H9 (cell line): ENCODE data around the gene UBE2J1. TPM values are rescaled to one million over a fixed set of nuclear protein-coding genes. Genes with fewer than 3 reads are reported as not detected.

Source experiments
- DNase-seq: peaks from one replicate; pipeline ENCODE4 v3.0.0-alpha.2; 2017
- H2AFZ ChIP-seq: one replicate; pipeline ENCODE4 v1.6.1; 2013; ENCODE audit warnings: mild to moderate bottlenecking, low read length, control low read depth, moderate library complexity
- H2AK5ac ChIP-seq: 2 replicates; pipeline ENCODE4 v1.6.1; 2013; ENCODE audit warnings: low read length, control low read depth, mixed read lengths; ENCODE audit not compliant: insufficient read length
- H2BK120ac ChIP-seq: one replicate; pipeline ENCODE4 v1.6.1; 2013; ENCODE audit warnings: low read depth, mild to moderate bottlenecking, low read length, control low read depth, inconsistent platforms; ENCODE audit not compliant: poor library complexity, severe bottlenecking
- H2BK12ac ChIP-seq: 2 replicates; pipeline ENCODE4 v1.6.1; 2013; ENCODE audit warnings: low read length, control low read depth, mixed read lengths, low read depth; ENCODE audit not compliant: insufficient read length
- H2BK15ac ChIP-seq: 2 replicates; pipeline ENCODE4 v1.6.1; 2013; ENCODE audit warnings: low read depth, low read length, control low read depth
- H2BK20ac ChIP-seq: one replicate; pipeline ENCODE4 v1.6.1; 2013; ENCODE audit warnings: low read depth, mild to moderate bottlenecking, low read length, control low read depth, inconsistent platforms; ENCODE audit not compliant: poor library complexity, severe bottlenecking
- H2BK5ac ChIP-seq: 2 replicates; pipeline ENCODE4 v1.6.1; 2013; ENCODE audit warnings: low read length, control low read depth, mixed read lengths; ENCODE audit not compliant: insufficient read length
- H3K14ac ChIP-seq: 2 replicates; pipeline ENCODE4 v1.6.1; 2013; ENCODE audit warnings: low read length, control low read depth; ENCODE audit not compliant: insufficient read depth
- H3K18ac ChIP-seq: 2 replicates; pipeline ENCODE4 v1.6.1; 2013; ENCODE audit warnings: low read depth, mild to moderate bottlenecking, mixed read lengths, low read length, control low read depth; ENCODE audit not compliant: insufficient read length
- H3K23ac ChIP-seq: 2 replicates; pipeline ENCODE4 v1.6.1; 2013; ENCODE audit warnings: low read length, control low read depth, mixed read lengths, low read depth; ENCODE audit not compliant: insufficient read length
- H3K23me2 ChIP-seq: 2 replicates; pipeline ENCODE4 v1.6.1; 2013; ENCODE audit warnings: low read depth, mild to moderate bottlenecking, mixed read lengths, low read length, control low read depth; ENCODE audit not compliant: insufficient read length, poor library complexity, severe bottlenecking
- H3K27ac ChIP-seq: 2 replicates; pipeline ENCODE4 v1.5.1; 2013; ENCODE audit warnings: low read length, control low read depth, mixed read lengths, low read depth; ENCODE audit not compliant: insufficient read length
- H3K27me3 ChIP-seq: 2 replicates; pipeline ENCODE4 v1.6.1; 2013; ENCODE audit warnings: low read length, control low read depth, inconsistent platforms; ENCODE audit not compliant: insufficient read depth
- H3K4ac ChIP-seq: 2 replicates; pipeline ENCODE4 v1.6.1; 2013; ENCODE audit warnings: low read depth, mild to moderate bottlenecking, control low read depth, inconsistent platforms, low read length, moderate library complexity
- H3K4me1 ChIP-seq: 2 replicates; pipeline ENCODE4 v1.6.1; 2013; ENCODE audit warnings: low read length, control low read depth, inconsistent platforms; ENCODE audit not compliant: insufficient read depth
- H3K4me2 ChIP-seq: 2 replicates; pipeline ENCODE4 v1.6.1; 2013; ENCODE audit warnings: low read length, control low read depth, mixed read lengths; ENCODE audit not compliant: insufficient read length, insufficient read depth
- H3K56ac ChIP-seq: 2 replicates; pipeline ENCODE4 v1.6.1; 2013; ENCODE audit warnings: low read depth, mild to moderate bottlenecking, mixed read lengths, low read length, control low read depth; ENCODE audit not compliant: insufficient read length
- H3K79me1 ChIP-seq: 2 replicates; pipeline ENCODE4 v1.6.1; 2013; ENCODE audit warnings: low read depth, mild to moderate bottlenecking, moderate library complexity, low read length, control low read depth, inconsistent platforms; ENCODE audit not compliant: insufficient read depth, poor library complexity, severe bottlenecking
- H3K79me2 ChIP-seq: 2 replicates; pipeline ENCODE4 v1.6.1; 2013; ENCODE audit warnings: low read length, control low read depth, inconsistent platforms; ENCODE audit not compliant: insufficient read depth
- H3K9ac ChIP-seq: 2 replicates; pipeline ENCODE4 v1.6.1; 2013; ENCODE audit warnings: low read length, control low read depth, mixed read lengths; ENCODE audit not compliant: insufficient read length; ENCODE audit errors: extremely low read depth
- H3K9me3 ChIP-seq: one replicate; pipeline ENCODE4 v1.6.1; 2013; ENCODE audit warnings: low read depth, low read length, inconsistent platforms; ENCODE audit not compliant: control insufficient read depth
- H3T11ph ChIP-seq: one replicate; pipeline ENCODE4 v1.6.1; 2013; ENCODE audit warnings: mild to moderate bottlenecking, low read length, control low read depth, inconsistent platforms
- H4K20me1 ChIP-seq: one replicate; pipeline ENCODE4 v1.6.1; 2013; ENCODE audit not compliant: control insufficient read depth, insufficient read length, insufficient read depth
- H4K5ac ChIP-seq: 2 replicates; pipeline ENCODE4 v1.6.1; 2013; ENCODE audit warnings: low read depth, mild to moderate bottlenecking, mixed read lengths, low read length, control low read depth; ENCODE audit not compliant: insufficient read length
- H4K8ac ChIP-seq: replicated peaks from 2 replicates; pipeline ENCODE4 v1.6.1; 2013; ENCODE audit warnings: low read length, control low read depth, mixed read lengths, low read depth; ENCODE audit not compliant: insufficient read length
- H4K91ac ChIP-seq: 2 replicates; pipeline ENCODE4 v1.6.1; 2013; ENCODE audit warnings: low read depth, mild to moderate bottlenecking, moderate library complexity, mixed read lengths, low read length, control low read depth; ENCODE audit not compliant: insufficient read length
- H3K27ac Mint-ChIP-seq, 3 experiments: 2 replicates in 2 of 3; 3 replicates in 1 of 3; pipeline ENCODE4 v1.8.0; 2020 to 2021; ENCODE audit warnings: mixed read lengths in 3 of 3, mild to moderate bottlenecking in 1 of 3, moderate library complexity in 1 of 3
- H3K27me3 Mint-ChIP-seq: 2 replicates; pipeline ENCODE4 v1.8.0; 2021; ENCODE audit warnings: low read depth, mild to moderate bottlenecking, moderate library complexity, mixed read lengths
- H3K36me3 Mint-ChIP-seq, 3 experiments: 2 replicates in 2 of 3; 3 replicates in 1 of 3; pipeline ENCODE4 v1.8.0; 2020 to 2021; ENCODE audit warnings: low read depth in 3 of 3, mixed read lengths in 3 of 3; ENCODE audit not compliant: insufficient read depth in 1 of 3
- H3K4me1 Mint-ChIP-seq, 2 experiments: 2 replicates each; pipeline ENCODE4 v1.8.0; 2020; ENCODE audit warnings: mixed read lengths in 2 of 2
- H3K4me3 Mint-ChIP-seq, 2 experiments: 2 replicates in 1 of 2; 3 replicates in 1 of 2; pipeline ENCODE4 v1.8.0; 2020 to 2021; ENCODE audit warnings: mild to moderate bottlenecking in 2 of 2, mixed read lengths in 2 of 2, moderate library complexity in 1 of 2
- H3K9me3 Mint-ChIP-seq, 2 experiments: 2 replicates in 1 of 2; 3 replicates in 1 of 2; pipeline ENCODE4 v1.8.0; 2020; ENCODE audit warnings: mild to moderate bottlenecking in 2 of 2, mixed read lengths in 2 of 2, moderate library complexity in 1 of 2
- CTCF ChIP-seq: fragments of 200-600 bp; sonication (generic); conservative IDR thresholded peaks from 3 replicates; pipeline ENCODE4 v1.8.0; 2021; ENCODE audit warnings: antibody characterized with exemption, mild to moderate bottlenecking
- WGBS: extraction: QIAGEN DNeasy Blood & Tissue Kit; methylation state at CpG from one replicate; pipeline ENCODE4 v1.1.7; 2013; ENCODE audit warnings: missing lambda C conversion rate, low lambda C conversion rate, mixed read lengths; ENCODE audit not compliant: insufficient read length; ENCODE audit errors: extremely low coverage; 5-methylcytosine and 5-hydroxymethylcytosine counted together
- total RNA-seq: library from RNA; stranded (reverse); gene quantifications from 2 replicates; pipeline ENCODE4 v1.2.1, GENCODE V29; 2021

The UBE2J1 gene
- total RNA-seq, 1 experiment from 2014 or later, result 13.1 TPM

GRCh38 chr6:89278956-89279355 is 73.6 kb downstream of the UBE2J1 start:
- H4K8ac ChIP-seq, result no peak overlapping the region
- H3K27ac Mint-ChIP-seq, result peak overlapping the region in 1 of 3 experiments; percentile 45; a peak in 1 of 7 replicates
- no peak overlapping the region for H3T11ph ChIP-seq
- no peaks in the 10 kb centered on the region for H3K79me2 ChIP-seq
- H4K5ac ChIP-seq, result no peak overlapping the region
- no peak for TF ChIP-seq CTCF
- H2BK15ac ChIP-seq, result no peak overlapping the region
- WGBS, result no CpG with 5 or more reads among the region's 9 CpGs
- H3K9me3 ChIP-seq, result no peaks in the 10 kb centered on the region
- H3K79me1 ChIP-seq, result no peaks in the 10 kb centered on the region
- no peak overlapping the region for H3K14ac ChIP-seq
- no peak overlapping the region for H3K18ac ChIP-seq
- no peak overlapping the region for H3K56ac ChIP-seq
- H3K9ac ChIP-seq, result no peak overlapping the region
- no peak overlapping the region for H3K23ac ChIP-seq
- no peaks in the 10 kb centered on the region; a peak in 1 of 7 replicates for H3K36me3 Mint-ChIP-seq
- no peaks in the 10 kb centered on the region for H4K20me1 ChIP-seq
- H2BK5ac ChIP-seq, result no peak overlapping the region
- no peak for DNase-seq
- H2BK20ac ChIP-seq, result no peak overlapping the region
- no peak overlapping the region for H3K4ac ChIP-seq
- H3K4me2 ChIP-seq, result no peak overlapping the region
- H3K9me3 Mint-ChIP-seq, result no peaks in the 10 kb centered on the region
- H2AFZ ChIP-seq, result no peak overlapping the region
- H3K4me1 Mint-ChIP-seq, result peaks cover 2 to 3% of the 10 kb centered on the region in 2 experiments; a peak in 2 of 4 replicates
- no peaks in the 10 kb centered on the region for H3K23me2 ChIP-seq
- H3K27ac ChIP-seq, result no peak overlapping the region
- no peaks in the 10 kb centered on the region for H3K4me1 ChIP-seq
- H3K27me3 Mint-ChIP-seq, result no peaks in the 10 kb centered on the region; the same call in 1 of the 2 replicates
- H3K4me3 Mint-ChIP-seq, result no peak overlapping the region
- H4K91ac ChIP-seq, result no peak overlapping the region
- no peak overlapping the region for H2AK5ac ChIP-seq
- no peak overlapping the region for H2BK120ac ChIP-seq
- no peaks in the 10 kb centered on the region; the same call in 1 of the 2 replicates for H3K27me3 ChIP-seq
- no peak overlapping the region for H2BK12ac ChIP-seq

Other genes starting within 250 kb of the UBE2J1 start
- 7.5 and 7.6 TPM in 2 replicates for gene SRSF12, start 234.7 kb downstream of the UBE2J1 start, total RNA-seq
- 8.3 and 8.4 TPM in 2 replicates for gene PM20D2, start 206.7 kb downstream of the UBE2J1 start, total RNA-seq
- gene GABRR1, start 135.4 kb downstream of the UBE2J1 start, total RNA-seq, result 0.26 and 0.33 TPM in 2 replicates
- gene GABRR2, start 37.4 kb downstream of the UBE2J1 start, total RNA-seq, result not detected in 2 replicates
- 8.3 and 10.6 TPM in 2 replicates for gene RRAGD, start 59.6 kb upstream of the UBE2J1 start, total RNA-seq
- 5.4 and 5.6 TPM in 2 replicates for gene ANKRD6, start 80.4 kb upstream of the UBE2J1 start, total RNA-seq